ENCODE data around the gene SMC2. TPM values are rescaled to one million over a fixed set of nuclear protein-coding genes. Genes with fewer than 3 reads are reported as not detected.

SMC2 gene
- total RNA-seq, 4 donors from 2014 or later = 4.7 to 15.7 (median 5.4) TPM

DNA sequence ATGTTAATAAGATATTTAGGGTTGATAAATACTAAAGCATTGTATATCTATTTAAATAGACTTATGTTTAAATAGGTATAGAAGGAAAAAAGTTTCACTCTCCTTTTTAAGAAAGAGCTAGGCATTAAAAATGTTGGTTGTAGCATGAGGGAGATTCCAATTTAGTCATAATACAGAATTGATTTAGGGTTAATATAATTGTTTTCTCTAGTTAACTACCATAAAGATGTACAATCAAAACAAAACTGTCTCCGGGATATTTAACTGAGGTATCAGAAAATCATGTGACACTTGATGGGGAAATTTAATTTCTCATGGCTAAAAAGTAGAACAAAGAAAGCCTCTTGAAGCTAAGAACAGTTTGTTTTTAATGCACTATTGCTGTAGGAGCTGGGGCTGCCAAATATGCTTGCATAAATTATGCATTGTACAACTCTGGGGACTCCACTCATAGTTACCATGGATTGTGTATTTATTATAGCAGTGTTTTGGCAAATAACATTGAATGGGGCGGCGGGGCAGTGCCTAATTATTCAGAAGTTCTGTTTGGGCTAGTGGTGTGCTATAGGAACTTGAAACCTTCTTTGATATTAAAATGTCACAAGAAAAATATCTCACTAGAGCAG lies 44.2 kb downstream of the SMC2 start:
- TF ChIP-seq, protein P1, sequence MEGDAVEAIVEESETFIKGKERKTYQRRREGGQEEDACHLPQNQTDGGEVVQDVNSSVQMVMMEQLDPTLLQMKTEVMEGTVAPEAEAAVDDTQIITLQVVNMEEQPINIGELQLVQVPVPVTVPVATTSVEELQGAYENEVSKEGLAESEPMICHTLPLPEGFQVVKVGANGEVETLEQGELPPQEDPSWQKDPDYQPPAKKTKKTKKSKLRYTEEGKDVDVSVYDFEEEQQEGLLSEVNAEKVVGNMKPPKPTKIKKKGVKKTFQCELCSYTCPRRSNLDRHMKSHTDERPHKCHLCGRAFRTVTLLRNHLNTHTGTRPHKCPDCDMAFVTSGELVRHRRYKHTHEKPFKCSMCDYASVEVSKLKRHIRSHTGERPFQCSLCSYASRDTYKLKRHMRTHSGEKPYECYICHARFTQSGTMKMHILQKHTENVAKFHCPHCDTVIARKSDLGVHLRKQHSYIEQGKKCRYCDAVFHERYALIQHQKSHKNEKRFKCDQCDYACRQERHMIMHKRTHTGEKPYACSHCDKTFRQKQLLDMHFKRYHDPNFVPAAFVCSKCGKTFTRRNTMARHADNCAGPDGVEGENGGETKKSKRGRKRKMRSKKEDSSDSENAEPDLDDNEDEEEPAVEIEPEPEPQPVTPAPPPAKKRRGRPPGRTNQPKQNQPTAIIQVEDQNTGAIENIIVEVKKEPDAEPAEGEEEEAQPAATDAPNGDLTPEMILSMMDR (IDR thresholded peaks at IDR 0.05) = no peak
- H3K9me3 ChIP-seq = no peaks in the 10 kb centered on the region
- no peak for DNase-seq
- no peaks in the 10 kb centered on the region for H3K4me1 ChIP-seq
- no peak overlapping the region for H3K4me3 ChIP-seq
- no peaks in the 10 kb centered on the region for H3K27me3 ChIP-seq
- no peak overlapping the region for H3K27ac ChIP-seq
- H3K36me3 ChIP-seq = peaks cover 0 to 18% (median 0%) of the 10 kb centered on the region in 3 donors

DNA sequence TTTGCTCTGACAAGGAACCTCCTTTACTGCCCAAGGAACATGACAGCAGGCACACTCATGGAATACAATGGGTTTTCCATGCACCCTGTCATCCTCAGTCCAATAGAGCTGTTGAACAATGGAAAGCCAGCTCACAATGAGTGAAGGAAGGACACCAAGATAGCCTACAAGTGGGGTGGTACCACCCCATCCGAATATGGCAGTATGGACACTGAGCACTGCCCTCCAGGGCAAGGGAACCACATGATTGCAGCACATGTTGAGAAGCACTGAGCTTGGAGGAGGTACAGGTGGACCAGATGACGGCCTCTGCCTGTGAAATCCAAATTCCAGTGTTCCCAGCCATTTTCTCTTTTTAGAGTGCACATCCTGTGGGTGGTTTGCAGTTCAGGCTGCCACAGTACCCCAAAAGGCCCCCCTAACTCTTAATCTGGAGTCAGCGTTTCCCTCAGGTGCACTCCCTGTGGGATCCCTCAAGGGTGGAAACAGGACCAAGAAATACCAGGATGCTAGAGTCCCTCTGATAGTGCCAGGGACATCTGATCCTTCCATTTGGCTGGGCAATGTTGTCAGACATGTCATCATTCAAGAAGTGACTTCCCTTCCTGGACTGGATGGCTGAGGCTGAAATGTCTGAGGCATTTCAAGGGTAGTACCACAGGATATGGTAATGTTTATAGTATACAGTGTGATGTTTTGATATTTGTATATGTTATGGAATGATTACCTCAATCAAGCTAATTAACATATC lies 48.9 kb downstream of the SMC2 start:
- no peak for DNase-seq
- no peak overlapping the region for H3K4me3 ChIP-seq
- no peaks in the 10 kb centered on the region for H3K36me3 ChIP-seq
- TF ChIP-seq, protein P1 (IDR thresholded peaks at IDR 0.05) = no peak
- no peak for TF ChIP-seq POLR2A (IDR thresholded peaks at IDR 0.05)
- no peak overlapping the region for H3K27ac ChIP-seq
- H3K27me3 ChIP-seq = no peaks in the 10 kb centered on the region
- H3K4me1 ChIP-seq = no peaks in the 10 kb centered on the region
- H3K9me3 ChIP-seq = no peaks in the 10 kb centered on the region

DNA sequence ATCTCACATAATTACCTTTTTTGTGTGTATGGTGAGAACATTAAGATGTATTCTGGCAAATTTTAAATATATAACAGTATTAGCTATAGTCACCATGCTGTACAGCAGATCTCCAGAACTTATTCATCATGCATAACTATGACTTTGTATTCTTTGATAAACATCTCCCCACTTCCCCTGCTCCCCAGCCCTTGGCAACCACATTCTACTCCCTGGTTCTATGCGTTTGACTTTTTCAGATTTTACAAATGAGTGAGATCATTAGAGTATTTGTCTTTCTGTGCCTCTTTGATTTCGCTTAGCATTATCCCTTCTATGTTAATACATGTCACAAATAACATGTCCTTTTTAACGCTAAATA lies 49.4 kb downstream of the SMC2 start:
- no peak for DNase-seq
- Histone ChIP-seq H3K27me3 (no peaks in the 10 kb centered on the region), H3K9me3 (no peaks in the 10 kb centered on the region), H3K36me3 (no peaks in the 10 kb centered on the region), H3K4me1 (no peaks in the 10 kb centered on the region), H3K4me3 (no peak overlapping the region), H3K27ac (no peak overlapping the region)
- TF ChIP-seq POLR2A (IDR thresholded peaks at IDR 0.05) = no peak
- TF ChIP-seq, protein P1 (IDR thresholded peaks at IDR 0.05) = no peak

DNA sequence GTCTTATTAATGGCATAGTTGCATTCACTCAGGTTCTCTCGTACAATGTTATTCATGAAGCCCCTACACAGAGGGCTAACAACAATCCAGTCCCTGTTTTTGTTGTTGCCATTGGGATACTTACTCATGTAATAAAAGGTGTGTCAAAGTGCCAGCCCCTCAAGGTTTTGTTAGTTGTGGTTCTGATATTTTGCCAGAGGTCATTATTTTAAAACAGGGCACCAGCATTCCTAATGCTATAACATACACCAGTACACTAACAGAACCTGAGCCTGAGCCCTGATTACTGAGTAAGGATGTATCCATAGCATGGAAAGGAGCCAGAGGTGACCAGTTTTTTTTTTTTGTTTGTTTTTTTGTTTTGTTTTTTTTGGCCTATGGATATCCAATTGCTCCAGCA lies 50.2 kb downstream of the SMC2 start:
- Histone ChIP-seq H3K36me3 (no peaks in the 10 kb centered on the region), H3K27ac (no peak overlapping the region), H3K9me3 (no peaks in the 10 kb centered on the region), H3K4me3 (no peak overlapping the region), H3K4me1 (no peaks in the 10 kb centered on the region), H3K27me3 (no peaks in the 10 kb centered on the region)
- TF ChIP-seq, protein P1 (IDR thresholded peaks at IDR 0.05) = no peak
- TF ChIP-seq POLR2A (IDR thresholded peaks at IDR 0.05) = no peak
- DNase-seq = no peak

DNA sequence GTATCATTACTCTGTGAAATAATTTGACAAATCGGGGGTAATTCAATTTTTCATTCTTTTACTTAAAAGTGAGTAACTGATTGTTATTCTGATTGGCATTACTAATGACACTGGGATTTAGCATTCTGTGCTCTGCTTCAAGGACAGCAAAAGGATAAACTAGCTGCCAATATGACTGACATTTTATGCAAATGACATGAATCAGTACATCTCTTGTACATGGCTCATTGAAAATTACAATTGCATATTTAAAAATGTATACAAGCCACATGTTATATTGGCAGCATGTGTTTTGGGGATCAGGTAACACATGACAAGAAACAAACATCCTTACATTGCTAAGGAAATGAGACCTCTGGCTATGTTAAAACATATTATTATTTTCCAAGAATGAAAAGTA lies 79.0 kb downstream of the SMC2 start:
- no peaks in the 10 kb centered on the region for H3K27me3 ChIP-seq
- H3K9me3 ChIP-seq = no peaks in the 10 kb centered on the region
- no peak for DNase-seq
- H3K36me3 ChIP-seq = no peaks in the 10 kb centered on the region
- TF ChIP-seq POLR2A (IDR thresholded peaks at IDR 0.05) = no peak
- TF ChIP-seq, protein P1 (IDR thresholded peaks at IDR 0.05) = no peak
- no peak overlapping the region for H3K27ac ChIP-seq
- H3K4me3 ChIP-seq = no peak overlapping the region
- no peaks in the 10 kb centered on the region for H3K4me1 ChIP-seq

All from Peyer's patch (tissue), 4 donors.